HG03097 (cell line): ENCODE results near the gene OR5H6.
"Not testable (repeated sequence)": the region's sequence is repeated elsewhere in the genome, so short reads cannot be mapped to it uniquely, and the experiment has no call there.

Experiments used
- ATAC-seq: cut with Tn5 transposase; IDR thresholded peaks from one replicate; pipeline ENCODE4 v1.9.1; 2021; ENCODE audit not compliant: unreplicated experiment, low FRiP score

Gene OR5H6

DNA sequence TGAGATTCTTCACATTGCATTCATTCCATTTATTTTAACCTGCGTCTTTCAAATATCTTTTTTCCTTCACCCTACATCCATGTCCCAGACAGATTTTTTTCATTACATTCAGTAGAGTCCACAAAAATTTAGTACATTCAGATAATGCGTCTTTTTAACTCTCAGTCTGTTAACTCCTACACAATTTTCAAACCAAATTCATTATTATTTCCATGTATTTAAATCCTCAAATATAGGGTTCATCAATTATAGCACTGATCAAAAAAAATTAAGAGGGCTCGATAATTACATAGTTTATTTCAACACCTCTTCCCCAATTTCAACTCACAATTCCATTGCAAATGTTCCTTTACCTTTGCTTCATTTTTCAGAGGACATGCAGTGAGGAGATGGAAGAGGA is at the start of gene OR5H6:
OR5H6 (plus strand) TSS at position 301 of the 400 bp plus-strand sequence; CDS start at position 390, 89 bp downstream.
- no peak for ATAC-seq

DNA sequence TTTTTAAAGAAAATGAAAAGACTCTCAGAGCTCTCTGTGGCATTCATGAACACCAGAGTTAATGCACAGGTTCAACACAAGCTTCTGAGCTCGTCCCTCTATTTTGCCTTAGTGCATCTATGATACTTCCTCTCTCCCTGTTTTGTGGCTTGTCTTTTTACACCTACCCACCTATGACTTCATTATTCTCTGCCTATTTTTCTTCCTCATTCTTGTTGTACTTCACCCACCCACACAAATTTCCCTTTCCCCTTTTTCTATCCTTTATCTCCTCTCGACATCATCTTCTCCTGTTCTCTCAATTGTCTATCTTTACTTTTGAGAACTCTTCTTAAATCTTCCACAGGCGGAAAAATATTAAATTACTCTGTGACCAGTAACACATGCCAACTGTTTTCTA is 49.0 kb upstream of the OR5H6 start:
- ATAC-seq = no peak

DNA sequence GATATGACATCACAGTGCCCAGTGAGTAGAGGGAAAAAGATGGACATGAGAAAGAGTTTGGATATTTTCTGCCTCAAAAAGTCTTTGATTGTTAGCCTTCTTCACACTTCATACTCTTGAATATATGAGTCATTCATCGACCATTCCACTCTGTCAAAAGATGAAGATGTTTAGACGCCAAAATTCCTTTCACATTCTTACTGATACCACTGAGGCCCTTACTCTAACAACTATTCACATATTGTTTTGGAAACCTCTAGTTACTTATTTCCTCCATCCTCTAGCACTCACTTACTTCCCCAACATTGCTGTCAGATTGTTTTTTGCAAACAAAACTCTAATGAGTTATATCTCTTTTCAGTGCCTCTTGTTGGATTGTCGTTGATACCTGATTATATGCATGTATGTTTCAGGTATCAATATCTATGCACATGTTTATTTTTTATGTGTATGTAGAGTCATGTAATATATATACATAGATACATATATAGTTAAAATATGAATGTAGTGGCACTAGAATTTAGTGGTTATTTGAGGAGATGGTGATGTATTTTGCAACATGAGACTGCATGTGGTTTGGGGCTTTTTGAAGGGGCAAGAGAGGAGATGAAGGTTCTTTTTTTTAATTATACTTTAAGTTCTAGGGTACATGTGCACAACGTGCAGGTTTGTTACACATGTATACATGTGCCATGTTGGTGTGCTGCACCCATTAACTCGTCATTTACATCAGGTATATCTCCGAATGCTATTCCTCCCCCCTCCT is 40.0 kb upstream of the OR5H6 start:
- ATAC-seq = no peak

DNA sequence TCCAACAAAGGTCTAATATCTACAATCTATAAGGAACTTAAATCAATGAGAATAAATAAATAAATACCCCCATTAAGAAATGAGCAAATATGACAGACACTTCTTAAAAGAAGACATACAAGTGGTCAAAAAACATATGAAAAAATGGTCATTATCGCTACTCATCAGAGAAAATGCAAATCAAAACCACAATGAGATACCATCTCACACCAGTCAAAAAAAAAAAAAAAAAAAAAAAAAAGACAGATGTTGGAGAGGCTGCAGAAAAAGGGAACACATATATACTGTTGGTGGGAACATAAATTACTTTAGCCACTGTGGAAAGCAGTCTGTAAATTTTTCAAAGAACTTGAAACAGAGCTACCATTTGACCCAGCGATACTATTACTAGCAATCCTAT is 31.6 kb upstream of the OR5H6 start:
- no peak for ATAC-seq

DNA sequence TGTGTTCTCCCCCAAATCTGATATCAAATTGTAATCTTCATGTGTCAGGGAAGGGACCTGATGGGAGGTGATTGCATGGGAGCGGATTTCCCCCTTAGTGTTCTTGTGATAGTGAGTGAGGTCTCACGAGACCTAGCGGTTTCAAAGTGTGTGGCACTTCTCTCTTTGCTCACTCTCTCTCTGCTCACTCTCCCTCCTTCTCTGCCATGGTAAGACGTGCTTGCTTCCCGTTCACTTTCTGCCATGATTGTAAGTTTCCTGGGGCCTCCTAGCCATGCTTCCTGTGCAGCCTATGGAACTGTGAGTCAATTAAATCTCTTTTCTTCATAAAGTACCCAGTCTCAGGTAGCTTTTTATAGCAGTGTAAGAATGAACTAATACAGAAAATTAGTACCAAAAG is 30.6 kb upstream of the OR5H6 start:
- ATAC-seq = peak; percentile 58

- ATAC-seq = no peak
Measured at GRCh38 chr3:98240131-98240530, 23.9 kb upstream of the OR5H6 start.

GRCh38 chr3:98242155-98242554 is 21.9 kb upstream of the OR5H6 start:
- ATAC-seq = no peak

- no peak for ATAC-seq
Measured at GRCh38 chr3:98243843-98244242, 20.2 kb upstream of the OR5H6 start.

DNA sequence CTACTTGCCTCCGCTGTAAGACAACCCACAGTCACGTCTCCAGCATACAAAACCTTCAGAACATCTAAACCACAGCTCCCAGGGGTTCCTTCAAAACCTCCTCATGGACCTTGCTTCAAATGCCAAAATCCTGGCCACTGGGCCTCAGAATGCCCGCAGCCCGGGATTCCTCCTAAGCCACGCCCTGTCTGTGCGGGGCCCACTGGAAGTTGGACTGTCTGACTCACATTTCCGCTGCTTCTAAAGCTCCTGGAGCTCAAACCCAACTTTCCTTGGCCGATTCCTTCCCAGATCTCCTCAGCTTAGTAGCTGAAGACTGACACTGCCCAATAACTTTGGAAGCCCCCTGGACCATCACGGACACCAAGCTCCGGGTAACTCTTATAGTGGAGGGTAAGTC is 17.9 kb upstream of the OR5H6 start:
- no peak for ATAC-seq

GRCh38 chr3:98256026-98256425 is 8.0 kb upstream of the OR5H6 start:
- ATAC-seq = not testable (repeated sequence)

- ATAC-seq = no peak
Measured at GRCh38 chr3:98259707-98260106, 4.3 kb upstream of the OR5H6 start.

DNA sequence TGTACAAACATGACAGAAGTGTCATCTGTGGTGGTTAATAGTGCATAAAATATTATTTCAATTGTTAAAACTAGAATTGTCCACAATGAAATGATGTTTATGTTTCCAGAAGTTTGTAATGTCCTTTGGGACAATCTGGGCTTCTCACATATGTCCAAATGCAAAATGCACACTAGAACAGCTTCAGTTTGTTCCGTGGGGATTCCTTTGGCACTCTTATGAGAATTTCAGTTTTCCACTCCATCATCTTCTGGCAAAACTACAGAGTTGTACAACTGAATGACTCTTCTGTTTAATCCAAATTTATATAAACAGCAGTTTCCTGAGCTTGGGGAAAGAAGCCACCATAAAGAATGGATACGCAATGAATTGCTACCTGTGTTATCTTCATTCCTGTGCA is 2.0 kb upstream of the OR5H6 start:
- ATAC-seq = no peak

GRCh38 chr3:98269846-98270245 is 5.8 kb downstream of the OR5H6 start:
- no peak for ATAC-seq

GRCh38 chr3:98272126-98272525 is 8.1 kb downstream of the OR5H6 start:
- no peak for ATAC-seq

GRCh38 chr3:98274914-98275313 is 10.9 kb downstream of the OR5H6 start:
- ATAC-seq = no peak

GRCh38 chr3:98282205-98282604 is 18.2 kb downstream of the OR5H6 start, which contains the start of gene OR5H2:
Gene OR5H2 (plus strand): TSS chr3:98282505. CDS start chr3:98282903, 398 bp downstream.
- ATAC-seq = no peak

DNA sequence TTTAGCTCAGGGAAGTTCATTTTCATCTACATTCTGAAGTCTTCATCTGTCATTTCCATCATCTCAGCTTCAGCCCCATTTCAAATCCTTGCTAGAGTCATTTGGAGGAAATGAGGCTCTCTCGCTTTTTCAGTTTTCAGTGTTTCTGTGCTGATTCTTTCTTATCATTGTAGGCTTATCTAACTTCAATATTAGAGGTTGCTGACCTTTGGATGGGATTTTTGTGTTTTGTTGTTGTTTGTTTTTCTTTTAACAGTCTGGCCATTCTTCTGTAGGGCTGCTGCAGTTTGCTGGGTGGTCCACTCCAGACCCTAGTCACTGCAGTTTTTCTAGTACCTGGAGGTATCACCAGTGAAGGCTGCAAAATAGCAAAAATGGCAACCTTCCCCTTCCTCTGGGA is 26.9 kb downstream of the OR5H6 start:
- ATAC-seq = no peak

- no peak for ATAC-seq
Measured at GRCh38 chr3:98291332-98291957, 27.4 kb downstream of the OR5H6 start.
